ENCODE results near the gene MBTPS2.
"Not testable (repeated sequence)": the region's sequence is repeated elsewhere in the genome, so short reads cannot be mapped to it uniquely, and the experiment has no call there.

Gene MBTPS2

GRCh38 chrX:21855937-21856415 is 16.6 kb downstream of the MBTPS2 start, which contains the start of gene YY2:
YY2 (plus strand) TSS chrX:21855987; CDS start chrX:21856485, 498 bp downstream.
- no peak for DNase-seq
- intact Hi-C loops (cut with DNase I), result no loop called here

DNA sequence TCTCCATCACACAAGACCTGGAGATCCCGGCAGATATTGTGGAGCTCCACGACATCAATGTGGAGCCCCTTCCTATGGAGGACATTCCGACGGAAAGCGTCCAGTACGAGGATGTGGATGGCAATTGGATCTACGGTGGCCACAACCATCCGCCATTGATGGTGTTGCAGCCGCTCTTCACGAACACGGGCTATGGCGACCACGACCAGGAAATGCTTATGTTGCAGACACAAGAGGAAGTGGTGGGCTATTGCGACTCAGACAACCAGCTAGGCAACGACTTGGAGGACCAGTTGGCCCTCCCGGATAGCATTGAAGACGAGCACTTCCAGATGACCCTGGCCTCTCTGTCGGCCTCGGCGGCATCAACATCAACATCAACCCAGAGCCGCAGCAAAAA is 17.1 kb downstream of the MBTPS2 start:
- intact Hi-C loops (cut with DNase I), result no loop called here
- DNase-seq, result no peak

DNA sequence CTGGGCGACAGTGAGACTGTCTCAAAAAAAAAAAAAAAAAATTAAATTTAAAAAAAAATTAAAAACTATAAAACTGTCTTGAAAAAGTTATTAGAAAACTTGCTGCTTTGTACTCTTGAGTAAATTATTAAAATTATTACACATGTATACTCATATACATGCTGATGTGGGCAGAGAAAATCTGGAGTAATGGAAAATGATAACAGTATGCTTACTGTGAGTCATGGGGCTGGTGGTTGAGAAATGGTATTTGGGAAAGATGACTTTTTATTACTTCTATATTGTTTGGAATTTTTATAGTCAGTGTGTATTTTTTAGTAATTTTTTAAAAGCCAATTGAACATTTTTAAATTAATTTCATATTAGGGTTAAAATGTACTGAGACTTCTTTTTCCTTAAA is 23.8 kb downstream of the MBTPS2 start:
- no peak for DNase-seq
- intact Hi-C loops (cut with DNase I), result no loop called here

- no peak for DNase-seq
- intact Hi-C loops (cut with DNase I), result no loop called here
Observed at GRCh38 chrX:21865436-21865835, 26.0 kb downstream of the MBTPS2 start.

- intact Hi-C loops (cut with DNase I), result no loop called here
- no peak for DNase-seq
Observed at GRCh38 chrX:21870494-21870893, 31.1 kb downstream of the MBTPS2 start.

GRCh38 chrX:21873063-21873775 is 33.8 kb downstream of the MBTPS2 start:
- DNase-seq, result no peak

DNA sequence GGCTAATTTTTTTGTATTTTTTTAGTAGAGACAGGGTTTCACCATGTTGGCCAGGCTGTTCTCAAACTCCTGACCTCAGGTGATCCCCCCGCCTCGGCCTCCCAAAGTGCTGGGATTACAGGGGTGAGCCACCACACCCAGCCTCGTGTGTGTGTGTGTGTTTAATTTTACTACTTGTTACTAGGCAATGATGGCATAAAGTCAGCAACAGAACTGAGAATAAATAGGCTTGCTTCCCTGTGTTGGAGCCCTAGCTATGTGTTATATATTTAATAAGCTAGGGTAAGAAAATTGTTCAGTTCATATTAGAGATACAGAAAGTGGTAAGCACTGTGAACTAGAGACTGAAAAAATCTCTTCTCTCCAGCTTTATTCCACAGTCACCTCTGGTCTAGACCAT is 34.8 kb downstream of the MBTPS2 start:
- DNase-seq; intact Hi-C loops (cut with DNase I): not testable (repeated sequence)

More at GRCh38 chrX:21873063-21873775, 33.8 kb downstream of the MBTPS2 start:
- intact Hi-C loops (cut with DNase I), result no loop called here

DNA sequence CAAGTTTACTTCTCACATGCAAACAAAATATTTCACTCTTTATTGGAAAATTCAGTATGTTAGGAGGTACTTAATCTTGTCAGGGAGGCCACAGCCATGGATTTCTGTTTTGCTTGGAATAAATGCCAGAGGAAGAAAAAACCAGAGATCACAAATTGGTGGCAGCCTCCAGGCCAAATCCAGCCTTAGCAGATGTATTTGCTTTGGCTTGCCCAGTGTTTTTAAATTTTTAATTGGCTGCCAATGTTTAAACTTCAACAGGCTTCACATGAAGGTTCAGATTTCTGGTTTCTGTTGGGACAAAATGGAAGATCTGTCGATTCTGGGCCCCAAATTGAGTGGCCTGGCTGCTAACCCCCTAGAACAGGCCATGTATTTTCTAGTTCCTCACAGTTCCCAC is 35.6 kb downstream of the MBTPS2 start:
- no peak for DNase-seq
- intact Hi-C loops (cut with DNase I), result no loop called here

DNA sequence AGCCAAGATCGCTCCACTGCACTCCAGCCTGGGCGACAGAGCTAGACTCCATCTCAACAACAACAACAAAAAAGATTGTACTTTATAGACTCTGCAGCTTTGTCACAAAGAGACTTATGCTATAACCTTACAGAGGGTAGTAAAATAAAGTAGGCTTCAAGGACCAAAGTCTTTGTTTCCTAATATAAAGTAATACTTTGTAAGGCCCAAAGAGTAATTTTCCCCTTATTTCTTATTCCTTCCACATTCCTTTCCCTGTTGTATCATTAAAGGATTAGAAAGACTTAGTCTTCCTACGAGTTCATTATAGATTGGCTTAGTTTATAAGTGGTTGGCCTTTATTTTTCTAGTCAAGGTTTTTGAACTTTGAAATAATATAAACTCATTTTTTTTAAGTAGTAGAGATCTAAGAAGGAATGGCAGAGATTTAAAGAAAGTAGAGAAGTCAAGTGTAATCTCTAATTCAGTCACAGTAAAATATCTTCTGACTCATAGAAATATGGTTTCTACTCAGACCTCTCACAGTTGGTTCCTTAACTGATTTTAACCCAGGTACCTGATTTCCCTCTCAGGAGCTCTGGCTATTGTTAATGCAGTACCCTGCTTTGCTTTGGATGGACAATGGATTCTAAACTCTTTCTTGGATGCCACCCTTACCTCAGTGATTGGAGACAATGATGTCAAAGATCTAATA is 42.6 kb downstream of the MBTPS2 start:
- no peak for DNase-seq
- intact Hi-C loops (cut with DNase I), result no loop called here

GRCh38 chrX:21883258-21883657 is 43.8 kb downstream of the MBTPS2 start:
- no peak for DNase-seq
- intact Hi-C loops (cut with DNase I), result no loop called here

DNA sequence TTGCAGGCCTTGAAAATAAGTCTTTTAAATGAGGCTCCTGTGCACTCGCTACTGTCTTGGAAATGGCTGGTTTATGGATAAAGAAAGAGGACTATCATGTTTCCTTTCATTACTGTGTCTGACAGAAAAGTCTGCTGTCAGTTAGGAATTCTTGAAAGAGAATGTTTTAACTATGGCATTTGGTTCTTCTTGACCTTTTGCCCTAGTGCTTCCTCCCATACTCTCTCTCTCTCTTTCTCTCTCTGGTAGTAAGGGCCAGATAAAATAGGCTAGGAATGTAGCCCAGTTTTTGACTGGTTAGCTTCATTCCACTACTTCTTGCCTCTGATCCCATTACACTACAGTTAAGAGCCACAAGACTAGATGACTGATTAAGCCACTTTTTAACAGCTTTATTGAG is 46.2 kb downstream of the MBTPS2 start:
- no peak for DNase-seq
- intact Hi-C loops (cut with DNase I), result no loop called here

- intact Hi-C loops (cut with DNase I), result no loop called here
Observed at GRCh38 chrX:21905313-21905712, 65.9 kb downstream of the MBTPS2 start.

DNA sequence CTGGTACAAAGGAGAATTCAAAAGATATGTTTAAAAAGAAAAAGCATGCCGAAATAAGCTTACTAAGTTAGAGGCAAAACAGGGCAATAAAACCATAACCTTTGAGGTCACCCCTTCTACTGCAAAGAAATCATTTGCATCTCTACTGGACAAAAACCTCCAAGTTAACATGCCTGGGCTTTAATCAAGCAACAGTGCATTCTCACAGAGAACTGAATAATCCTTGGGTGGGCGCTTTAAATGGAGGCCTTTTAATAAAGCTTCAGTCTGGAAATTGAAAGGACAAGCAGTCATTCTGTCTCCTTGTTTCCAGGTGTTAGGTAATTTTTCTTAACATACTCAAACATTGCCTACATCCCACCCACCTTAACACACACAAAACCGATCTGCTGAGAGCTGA is 66.5 kb downstream of the MBTPS2 start:
- no peak for DNase-seq
- intact Hi-C loops (cut with DNase I), result no loop called here

More at GRCh38 chrX:21905313-21905712, 65.9 kb downstream of the MBTPS2 start:
- no peak for DNase-seq

- intact Hi-C loops (cut with DNase I), result no loop called here
- DNase-seq, result no peak
Observed at GRCh38 chrX:21907260-21907659, 67.8 kb downstream of the MBTPS2 start.

DNA sequence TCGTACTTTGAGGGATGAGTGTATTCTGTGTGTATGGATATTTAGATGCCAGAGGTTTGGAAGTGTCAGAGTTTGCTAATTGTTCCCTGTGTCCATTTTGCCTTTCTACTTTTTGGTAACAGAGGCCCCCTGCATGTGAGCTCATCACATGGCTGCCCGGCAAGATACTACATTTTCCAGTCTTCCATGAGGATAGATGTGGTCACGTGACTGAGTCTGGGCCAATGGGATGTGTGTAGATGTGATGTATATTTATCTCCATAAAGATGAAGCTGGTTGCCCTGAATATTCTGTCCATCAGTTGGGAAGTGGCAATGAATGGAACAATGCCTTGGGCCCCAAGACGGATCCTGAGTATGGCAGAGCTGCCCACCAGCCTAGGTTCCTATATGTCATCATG is 72.1 kb downstream of the MBTPS2 start:
- intact Hi-C loops (cut with DNase I), result no loop called here
- DNase-seq, result no peak

DNA sequence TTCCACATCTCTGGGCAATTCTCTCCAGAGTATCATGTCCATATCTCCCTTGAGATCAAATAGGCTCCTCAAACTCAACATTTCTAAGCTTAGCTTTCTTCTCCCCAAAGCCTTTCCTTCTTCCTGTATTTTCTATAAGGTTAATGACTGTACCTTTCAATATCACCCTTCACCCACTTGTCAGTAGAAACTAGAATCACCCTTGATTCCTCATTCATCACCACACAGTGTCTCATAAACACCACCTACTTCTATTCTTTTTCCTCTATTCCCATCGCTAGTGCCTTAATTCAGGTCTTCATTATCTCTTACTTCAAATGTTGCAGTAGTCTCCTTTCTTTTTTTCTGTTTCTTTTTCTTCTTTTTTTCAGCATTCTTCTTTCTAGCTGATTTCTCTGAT is 72.8 kb downstream of the MBTPS2 start:
- intact Hi-C loops (cut with DNase I), result no loop called here
- no peak for DNase-seq

DNA sequence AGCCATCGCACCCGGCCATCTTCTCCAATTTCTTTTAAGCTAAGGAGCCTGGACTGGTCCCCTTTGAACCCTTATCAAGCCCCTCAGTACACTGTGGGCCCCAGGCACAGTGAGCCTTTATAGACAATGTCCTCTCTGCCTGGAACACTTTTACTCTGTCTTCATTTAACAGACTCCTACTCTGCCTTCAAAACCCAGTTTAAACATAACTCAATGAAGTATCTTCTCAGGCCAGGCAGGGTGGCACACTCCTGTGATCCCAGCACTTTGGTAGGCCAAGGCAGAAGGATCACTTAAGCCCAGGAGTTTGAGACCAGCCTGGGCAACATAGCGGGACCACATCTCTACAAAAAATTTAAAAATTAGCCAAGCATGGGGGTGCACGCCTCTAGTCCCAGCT is 73.6 kb downstream of the MBTPS2 start:
- DNase-seq, result no peak
- intact Hi-C loops (cut with DNase I), result no loop called here

- intact Hi-C loops (cut with DNase I), result no loop called here
- DNase-seq, result no peak
Observed at GRCh38 chrX:21926116-21926515, 86.7 kb downstream of the MBTPS2 start.

DNA sequence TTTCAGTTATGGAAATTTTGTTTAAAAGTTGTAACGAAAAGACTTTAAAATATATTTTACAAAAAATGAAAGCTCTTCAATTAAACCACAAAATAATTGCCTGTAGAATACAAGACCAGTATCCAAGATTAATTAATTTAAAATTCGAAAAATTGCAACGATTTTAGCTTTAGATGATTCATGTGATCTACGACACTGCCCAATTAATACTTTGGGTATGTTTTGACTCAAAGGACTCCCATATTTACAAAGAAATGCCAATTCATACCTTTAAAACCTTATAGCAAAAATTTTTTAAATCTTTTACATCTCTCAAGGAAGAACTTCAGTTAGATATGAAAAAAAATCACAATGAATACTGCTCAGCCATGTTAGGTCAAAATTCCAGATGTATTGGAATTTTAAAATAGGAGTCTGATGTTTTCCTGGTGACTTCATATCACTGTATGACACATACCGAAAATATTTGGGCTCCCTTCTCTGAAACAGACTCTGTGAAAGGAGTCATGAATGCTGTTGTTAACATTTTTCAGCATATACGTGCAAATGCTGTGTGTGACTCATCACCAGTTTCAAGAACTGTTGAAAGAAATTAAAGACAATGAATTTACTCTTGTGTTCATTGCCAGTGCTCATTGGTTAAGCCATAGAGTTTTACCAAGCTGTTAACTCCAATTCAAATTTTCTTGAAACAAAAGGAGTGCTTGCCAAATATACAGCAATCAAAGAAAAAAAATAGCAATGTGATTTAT is 87.3 kb downstream of the MBTPS2 start:
- intact Hi-C loops (cut with DNase I), result no loop called here

DNA sequence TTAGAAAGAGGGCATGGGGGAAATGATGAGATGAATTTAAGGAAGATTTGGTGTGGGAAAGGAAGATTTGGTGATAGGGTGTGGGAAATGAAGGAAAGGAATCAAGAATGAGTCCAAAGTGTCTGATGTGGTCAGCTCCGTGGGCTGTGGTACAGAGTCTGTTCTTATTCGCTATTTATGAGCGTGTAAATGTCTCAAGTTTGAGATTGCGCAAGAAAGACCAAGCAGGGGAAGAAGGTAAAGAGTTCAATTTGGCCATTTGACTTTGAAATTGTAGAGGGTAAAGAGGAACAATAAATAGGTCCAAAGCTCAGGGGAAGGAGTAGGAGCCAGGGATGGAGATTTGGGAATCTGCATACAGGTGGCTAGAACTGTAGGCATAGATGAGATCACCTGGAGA is 89.8 kb downstream of the MBTPS2 start:
- DNase-seq, result no peak
- intact Hi-C loops (cut with DNase I), result no loop called here

More for the DNA sequence above, 87.3 kb downstream of the MBTPS2 start:
- no peak for DNase-seq

DNA sequence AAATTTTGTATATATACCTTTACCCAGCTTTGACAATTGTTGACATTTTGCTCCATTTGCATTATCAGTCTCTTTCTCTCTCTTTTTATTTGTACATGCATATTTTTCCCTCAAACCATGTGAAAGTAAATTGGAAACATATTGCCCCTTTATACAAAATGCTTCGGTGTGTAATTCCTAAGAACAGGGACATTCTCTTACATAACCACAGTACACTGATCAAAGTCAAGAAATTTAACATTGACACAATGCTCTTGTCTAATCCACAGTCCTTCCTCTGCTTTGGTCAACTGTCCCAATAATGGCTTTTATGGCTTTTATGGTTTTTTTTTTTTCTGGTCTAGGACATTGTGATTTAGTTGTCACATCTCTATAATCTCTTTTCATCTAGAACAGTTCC is 91.6 kb downstream of the MBTPS2 start:
- intact Hi-C loops (cut with DNase I), result no loop called here
- DNase-seq, result no peak

Measured in posterior cingulate gyrus (tissue), 11 donors.